ENCODE data around the gene ZNF474.

The ZNF474 gene

DNA sequence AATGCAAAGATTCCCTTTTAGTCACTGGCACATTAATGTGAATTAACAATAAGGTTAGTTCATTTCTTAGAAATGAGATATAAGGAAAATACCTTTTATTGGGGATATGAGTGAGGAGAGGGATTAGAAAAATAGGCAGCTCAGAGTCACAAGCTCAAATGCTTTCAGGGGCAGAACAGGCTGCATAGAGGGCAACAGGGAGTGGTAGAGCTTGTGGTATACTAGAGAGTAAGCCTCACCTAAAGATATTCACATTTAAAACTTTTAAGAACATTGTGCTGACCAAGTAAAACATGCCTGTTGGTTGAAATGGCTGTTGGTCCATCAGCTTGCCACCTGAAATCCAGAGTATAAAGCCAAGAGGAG lies 34.7 kb downstream of the ZNF474 start:
- no peaks in the 10 kb centered on the region for H3K36me3 ChIP-seq (ENCODE audit: control insufficient read depth, insufficient read depth, low read length)
- no peak overlapping the region for H3K9ac ChIP-seq (ENCODE audit: low read length)
- H3K4me1 ChIP-seq (ENCODE audit: control insufficient read depth, insufficient read depth, low read length) = peaks cover 8% of the 10 kb centered on the region
- H3K27me3 ChIP-seq (ENCODE audit: control insufficient read depth, insufficient read depth, low read length) = no peaks in the 10 kb centered on the region
- no peak overlapping the region for H3K27ac ChIP-seq (ENCODE audit: low read depth, low read length)
- no peak overlapping the region for H3K4me3 ChIP-seq (ENCODE audit: low read length)

DNA sequence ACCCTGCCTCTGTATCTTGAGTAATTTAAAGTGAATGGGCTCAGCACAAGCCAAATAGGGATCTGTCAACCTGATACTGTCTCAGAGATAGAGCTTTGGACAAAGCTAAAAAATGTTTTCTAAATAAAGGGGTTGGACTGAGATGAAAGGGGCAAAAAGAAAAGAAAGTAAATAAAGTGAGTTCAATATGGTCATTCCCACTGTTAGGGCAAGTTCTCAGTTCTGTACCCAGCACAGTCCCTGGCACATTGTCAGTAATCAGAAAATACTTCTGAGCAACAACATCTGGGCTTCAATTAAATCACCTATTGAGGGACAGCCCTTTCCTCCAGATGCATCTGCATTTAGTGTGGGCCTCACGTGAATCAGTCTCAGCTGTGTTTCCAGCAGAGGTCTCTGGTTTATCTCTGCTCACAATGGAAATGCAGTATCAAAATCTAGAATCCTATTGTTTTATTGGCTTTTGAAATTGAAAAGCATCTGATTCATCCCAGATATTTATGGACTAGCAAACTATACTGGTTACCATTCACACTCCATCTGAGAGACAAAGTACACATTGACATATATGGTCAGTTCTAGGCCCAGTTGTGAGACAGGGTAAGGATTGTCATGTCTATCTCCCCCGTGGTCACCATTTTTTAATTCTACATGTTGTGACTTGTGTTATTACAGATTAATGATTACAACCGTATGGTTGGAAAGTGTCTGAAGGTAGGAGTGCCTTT lies 35.6 kb downstream of the ZNF474 start:
- Histone ChIP-seq H3K27me3 (ENCODE audit: control insufficient read depth, insufficient read depth, low read length) (no peaks in the 10 kb centered on the region), H3K36me3 (ENCODE audit: control insufficient read depth, insufficient read depth, low read length) (no peaks in the 10 kb centered on the region), H3K27ac (ENCODE audit: low read depth, low read length) (no peak overlapping the region), H3K4me3 (ENCODE audit: low read length) (no peak overlapping the region), H3K9ac (ENCODE audit: low read length) (no peak overlapping the region), H3K4me1 (ENCODE audit: control insufficient read depth, insufficient read depth, low read length) (peaks cover 8% of the 10 kb centered on the region)

- Histone ChIP-seq H3K27ac (ENCODE audit: low read depth, low read length) (no peak overlapping the region), H3K9ac (ENCODE audit: low read length) (no peak overlapping the region), H3K36me3 (ENCODE audit: control insufficient read depth, insufficient read depth, low read length) (no peaks in the 10 kb centered on the region), H3K4me1 (ENCODE audit: control insufficient read depth, insufficient read depth, low read length) (peaks cover 8% of the 10 kb centered on the region), H3K4me3 (ENCODE audit: low read length) (no peak overlapping the region), H3K27me3 (ENCODE audit: control insufficient read depth, insufficient read depth, low read length) (no peaks in the 10 kb centered on the region)
These were observed 36.3 kb downstream of the ZNF474 start for GRCh38 chr5:122165559-122166078.

DNA sequence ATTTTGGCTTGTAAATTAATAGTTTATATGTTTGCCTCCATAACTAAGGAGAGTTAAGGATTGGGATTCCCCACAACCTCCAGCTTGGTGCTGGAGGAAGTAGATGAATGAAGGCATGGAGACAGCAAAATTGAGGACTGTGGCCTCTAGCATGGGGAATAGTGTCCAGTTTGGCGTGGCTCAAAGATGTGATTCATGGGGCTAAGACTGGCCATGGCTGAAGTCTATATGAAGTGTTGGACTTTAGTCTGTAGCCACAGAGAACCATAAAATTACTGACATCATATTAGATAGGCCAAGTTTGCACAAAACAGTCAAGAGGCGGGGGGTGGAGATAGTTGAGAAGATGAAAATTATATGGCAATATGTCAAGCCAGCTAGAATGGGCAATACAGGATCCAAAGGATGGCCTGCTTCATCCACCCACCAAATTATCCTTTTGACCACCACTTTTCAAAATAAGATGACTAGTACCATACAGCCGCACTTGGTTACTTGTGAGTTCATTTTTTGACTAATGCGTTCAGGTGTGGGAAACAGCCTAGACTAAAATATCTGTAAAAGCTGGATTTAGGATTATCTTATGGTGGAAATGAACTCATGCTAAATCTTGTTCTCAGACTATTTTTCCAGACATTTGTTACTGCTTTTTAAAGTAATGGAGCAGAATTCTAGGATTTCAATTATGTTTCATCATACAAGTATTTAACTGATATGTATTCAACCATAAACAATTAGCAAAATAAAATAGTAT lies 40.2 kb downstream of the ZNF474 start:
- Histone ChIP-seq H3K4me1 (ENCODE audit: control insufficient read depth, insufficient read depth, low read length) (no peaks in the 10 kb centered on the region), H3K27me3 (ENCODE audit: control insufficient read depth, insufficient read depth, low read length) (no peaks in the 10 kb centered on the region), H3K27ac (ENCODE audit: low read depth, low read length) (no peak overlapping the region), H3K36me3 (ENCODE audit: control insufficient read depth, insufficient read depth, low read length) (no peaks in the 10 kb centered on the region), H3K4me3 (ENCODE audit: low read length) (no peak overlapping the region), H3K9ac (ENCODE audit: low read length) (no peak overlapping the region)

DNA sequence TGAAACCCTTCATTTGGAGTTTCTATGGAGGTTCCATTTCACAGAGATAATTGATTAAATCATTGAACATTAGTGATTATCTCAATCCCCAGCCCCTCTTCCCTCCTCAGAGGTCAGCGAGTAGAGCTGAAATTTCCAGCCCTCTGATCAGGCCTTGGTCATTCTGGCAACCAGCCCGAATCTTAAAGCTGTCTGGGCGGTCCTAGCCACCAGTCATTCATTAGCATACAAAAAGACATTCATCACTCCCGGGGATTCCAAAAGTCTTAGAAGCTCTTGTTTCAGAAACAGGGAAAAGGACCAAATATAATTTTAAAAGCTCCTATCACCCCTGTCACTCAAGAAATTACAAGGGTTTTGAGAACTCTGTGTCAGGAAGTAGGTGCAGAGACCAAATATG lies 41.3 kb downstream of the ZNF474 start:
- H3K27ac ChIP-seq (ENCODE audit: low read depth, low read length) = no peak overlapping the region
- H3K4me3 ChIP-seq (ENCODE audit: low read length) = no peak overlapping the region
- H3K9ac ChIP-seq (ENCODE audit: low read length) = no peak overlapping the region
- H3K36me3 ChIP-seq (ENCODE audit: control insufficient read depth, insufficient read depth, low read length) = no peaks in the 10 kb centered on the region
- no peaks in the 10 kb centered on the region for H3K27me3 ChIP-seq (ENCODE audit: control insufficient read depth, insufficient read depth, low read length)
- no peaks in the 10 kb centered on the region for H3K4me1 ChIP-seq (ENCODE audit: control insufficient read depth, insufficient read depth, low read length)

- Histone ChIP-seq H3K9ac (ENCODE audit: low read length) (no peak overlapping the region), H3K36me3 (ENCODE audit: control insufficient read depth, insufficient read depth, low read length) (no peaks in the 10 kb centered on the region), H3K4me3 (ENCODE audit: low read length) (no peak overlapping the region), H3K27ac (ENCODE audit: low read depth, low read length) (no peak overlapping the region), H3K4me1 (ENCODE audit: control insufficient read depth, insufficient read depth, low read length) (no peaks in the 10 kb centered on the region), H3K27me3 (ENCODE audit: control insufficient read depth, insufficient read depth, low read length) (no peaks in the 10 kb centered on the region)
These were observed 42.9 kb downstream of the ZNF474 start for GRCh38 chr5:122172207-122172606.

DNA sequence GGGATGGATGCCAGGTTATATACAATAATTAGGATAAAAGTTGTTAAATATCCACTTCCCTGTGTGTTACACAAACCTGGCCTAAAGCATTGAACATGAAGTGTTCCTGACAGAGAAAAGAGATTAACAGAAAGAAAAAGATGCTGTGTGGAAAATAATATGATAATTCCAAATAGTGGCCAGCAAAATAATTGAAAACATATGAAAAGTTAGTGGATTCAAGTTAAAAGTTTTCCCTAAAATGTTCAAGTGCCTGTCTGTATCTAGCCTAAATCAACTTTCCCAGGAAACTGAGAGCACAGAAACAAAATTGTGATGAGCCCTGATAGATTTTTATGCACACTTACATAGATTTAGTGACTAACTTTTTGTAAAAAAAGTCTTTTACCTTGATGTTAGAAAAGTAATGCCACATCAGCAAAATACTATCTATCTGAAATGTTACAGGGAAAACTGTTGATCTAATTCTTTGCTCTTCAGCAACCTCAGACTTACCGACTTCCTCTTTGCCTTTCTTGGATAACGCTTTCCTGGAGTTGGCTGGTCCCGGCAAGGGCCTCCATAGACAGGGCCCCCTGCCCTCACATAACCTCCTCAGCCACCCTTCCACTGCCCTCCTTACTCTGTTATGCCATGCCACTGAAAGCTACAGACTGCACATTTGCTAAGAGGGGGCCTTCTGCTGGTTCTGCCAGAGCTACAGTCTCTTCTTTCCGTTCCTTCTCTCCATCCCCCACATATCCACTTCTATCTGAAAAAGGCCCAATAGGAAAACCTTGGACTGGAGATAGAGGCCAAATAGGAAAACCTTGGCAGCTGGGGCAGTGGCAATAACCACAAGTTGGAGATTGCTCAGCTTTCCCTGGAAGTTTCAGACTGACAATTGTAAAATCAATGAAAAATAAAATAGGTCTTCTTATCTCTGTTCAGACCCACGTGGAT lies 44.4 kb downstream of the ZNF474 start:
- Histone ChIP-seq H3K4me1 (ENCODE audit: control insufficient read depth, insufficient read depth, low read length) (no peaks in the 10 kb centered on the region), H3K27me3 (ENCODE audit: control insufficient read depth, insufficient read depth, low read length) (no peaks in the 10 kb centered on the region), H3K36me3 (ENCODE audit: control insufficient read depth, insufficient read depth, low read length) (no peaks in the 10 kb centered on the region), H3K4me3 (ENCODE audit: low read length) (no peak overlapping the region), H3K27ac (ENCODE audit: low read depth, low read length) (no peak overlapping the region), H3K9ac (ENCODE audit: low read length) (no peak overlapping the region)

DNA sequence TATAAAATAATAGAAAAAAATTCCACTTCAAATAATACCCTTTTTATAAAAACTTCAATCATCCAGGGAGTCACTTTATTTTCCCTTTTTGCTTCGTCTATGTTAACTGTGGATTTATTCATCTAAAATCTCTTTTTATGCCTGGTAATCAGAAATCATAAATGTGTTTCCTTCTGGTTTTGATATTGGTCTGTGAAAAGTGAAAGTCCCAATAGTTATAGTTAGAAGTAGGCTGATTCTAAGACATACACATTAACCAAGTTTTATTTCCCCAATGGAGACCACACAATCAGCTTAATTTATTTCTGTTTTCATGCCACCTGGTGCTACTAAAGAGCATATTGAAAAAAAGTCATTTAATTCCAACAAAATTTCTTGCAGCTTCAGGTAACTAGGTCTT lies 45.7 kb downstream of the ZNF474 start:
- Histone ChIP-seq H3K36me3 (ENCODE audit: control insufficient read depth, insufficient read depth, low read length) (no peaks in the 10 kb centered on the region), H3K27ac (ENCODE audit: low read depth, low read length) (no peak overlapping the region), H3K9ac (ENCODE audit: low read length) (no peak overlapping the region), H3K4me3 (ENCODE audit: low read length) (no peak overlapping the region), H3K27me3 (ENCODE audit: control insufficient read depth, insufficient read depth, low read length) (no peaks in the 10 kb centered on the region), H3K4me1 (ENCODE audit: control insufficient read depth, insufficient read depth, low read length) (no peaks in the 10 kb centered on the region)

- Histone ChIP-seq H3K36me3 (ENCODE audit: control insufficient read depth, insufficient read depth, low read length) (no peaks in the 10 kb centered on the region), H3K27ac (ENCODE audit: low read depth, low read length) (no peak overlapping the region), H3K27me3 (ENCODE audit: control insufficient read depth, insufficient read depth, low read length) (no peaks in the 10 kb centered on the region), H3K9ac (ENCODE audit: low read length) (no peak overlapping the region), H3K4me3 (ENCODE audit: low read length) (no peak overlapping the region), H3K4me1 (ENCODE audit: control insufficient read depth, insufficient read depth, low read length) (no peaks in the 10 kb centered on the region)
These were observed 46.5 kb downstream of the ZNF474 start for GRCh38 chr5:122175852-122176251.

- Histone ChIP-seq H3K9ac (ENCODE audit: low read length) (no peak overlapping the region), H3K36me3 (ENCODE audit: control insufficient read depth, insufficient read depth, low read length) (no peaks in the 10 kb centered on the region), H3K27me3 (ENCODE audit: control insufficient read depth, insufficient read depth, low read length) (no peaks in the 10 kb centered on the region), H3K4me1 (ENCODE audit: control insufficient read depth, insufficient read depth, low read length) (peaks cover 8% of the 10 kb centered on the region), H3K27ac (ENCODE audit: low read depth, low read length) (no peak overlapping the region), H3K4me3 (ENCODE audit: low read length) (no peak overlapping the region)
These were observed 47.8 kb downstream of the ZNF474 start for GRCh38 chr5:122177161-122177560.

- Histone ChIP-seq H3K4me3 (ENCODE audit: low read length) (no peak overlapping the region), H3K4me1 (ENCODE audit: control insufficient read depth, insufficient read depth, low read length) (peaks cover 16% of the 10 kb centered on the region), H3K27ac (ENCODE audit: low read depth, low read length) (no peak overlapping the region), H3K27me3 (ENCODE audit: control insufficient read depth, insufficient read depth, low read length) (no peaks in the 10 kb centered on the region), H3K9ac (ENCODE audit: low read length) (no peak overlapping the region), H3K36me3 (ENCODE audit: control insufficient read depth, insufficient read depth, low read length) (no peaks in the 10 kb centered on the region)
These were observed 50.4 kb downstream of the ZNF474 start for GRCh38 chr5:122179701-122180100.

GRCh38 chr5:122180146-122180712 lies 50.9 kb downstream of the ZNF474 start:
- H3K36me3 ChIP-seq (ENCODE audit: control insufficient read depth, insufficient read depth, low read length) = no peaks in the 10 kb centered on the region

More at GRCh38 chr5:122180146-122180712, 50.9 kb downstream of the ZNF474 start:
- Histone ChIP-seq H3K4me3 (ENCODE audit: low read length) (no peak overlapping the region), H3K27ac (ENCODE audit: low read depth, low read length) (no peak overlapping the region), H3K4me1 (ENCODE audit: control insufficient read depth, insufficient read depth, low read length) (peaks cover 16% of the 10 kb centered on the region), H3K27me3 (ENCODE audit: control insufficient read depth, insufficient read depth, low read length) (no peaks in the 10 kb centered on the region), H3K9ac (ENCODE audit: low read length) (no peak overlapping the region)

All from rectal smooth muscle tissue (tissue), 1 donor.